ENCODE data around the gene MRPS2.
"Not testable (repeated sequence)": the region's sequence is repeated elsewhere in the genome, so short reads cannot be mapped to it uniquely, and the experiment has no call there.

The MRPS2 gene

DNA sequence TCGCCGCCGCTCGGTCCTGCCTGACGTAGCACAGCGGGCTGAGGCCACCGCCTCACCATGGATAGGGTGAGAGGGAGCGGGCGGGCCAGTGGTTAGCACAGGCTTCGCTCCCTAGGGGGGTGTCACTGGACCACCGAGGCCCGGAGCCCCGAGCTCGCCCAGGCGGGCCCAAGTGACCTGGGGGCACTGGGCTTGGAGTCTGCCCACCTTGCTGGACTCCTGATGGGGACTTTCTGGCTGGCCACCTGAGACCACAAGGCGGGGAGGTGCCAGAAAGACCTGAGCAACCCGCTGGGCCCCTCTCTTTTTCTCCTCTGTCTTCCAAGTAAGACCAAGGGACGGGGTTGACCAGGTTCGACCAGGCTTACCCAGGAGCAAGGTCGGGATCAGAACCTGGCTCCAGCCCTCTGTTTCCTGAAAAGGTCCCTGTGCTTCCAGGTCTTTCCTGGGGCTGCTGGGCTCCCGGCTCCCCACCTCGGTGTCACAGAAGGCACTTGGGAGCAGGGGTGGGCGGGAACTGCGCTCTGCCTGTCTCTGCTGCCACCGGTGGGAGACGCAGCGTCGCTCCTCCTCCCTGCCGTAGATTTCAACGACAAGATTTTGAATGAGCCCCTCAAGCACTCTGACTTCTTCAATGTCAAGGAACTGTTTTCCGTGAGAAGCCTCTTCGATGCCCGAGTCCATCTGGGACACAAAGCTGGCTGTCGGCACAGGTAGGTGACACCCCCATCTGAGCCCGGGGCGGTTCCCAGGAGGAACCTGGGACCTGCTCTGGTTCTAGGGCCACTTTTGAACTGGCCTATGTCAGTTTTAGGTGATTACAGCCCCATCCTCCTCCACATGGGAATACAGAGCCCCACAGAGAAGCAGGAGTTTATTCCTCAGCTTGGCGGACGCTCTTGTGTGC, 1.0 kb downstream of the MRPS2 start:
- no peak for DNase-seq

DNA sequence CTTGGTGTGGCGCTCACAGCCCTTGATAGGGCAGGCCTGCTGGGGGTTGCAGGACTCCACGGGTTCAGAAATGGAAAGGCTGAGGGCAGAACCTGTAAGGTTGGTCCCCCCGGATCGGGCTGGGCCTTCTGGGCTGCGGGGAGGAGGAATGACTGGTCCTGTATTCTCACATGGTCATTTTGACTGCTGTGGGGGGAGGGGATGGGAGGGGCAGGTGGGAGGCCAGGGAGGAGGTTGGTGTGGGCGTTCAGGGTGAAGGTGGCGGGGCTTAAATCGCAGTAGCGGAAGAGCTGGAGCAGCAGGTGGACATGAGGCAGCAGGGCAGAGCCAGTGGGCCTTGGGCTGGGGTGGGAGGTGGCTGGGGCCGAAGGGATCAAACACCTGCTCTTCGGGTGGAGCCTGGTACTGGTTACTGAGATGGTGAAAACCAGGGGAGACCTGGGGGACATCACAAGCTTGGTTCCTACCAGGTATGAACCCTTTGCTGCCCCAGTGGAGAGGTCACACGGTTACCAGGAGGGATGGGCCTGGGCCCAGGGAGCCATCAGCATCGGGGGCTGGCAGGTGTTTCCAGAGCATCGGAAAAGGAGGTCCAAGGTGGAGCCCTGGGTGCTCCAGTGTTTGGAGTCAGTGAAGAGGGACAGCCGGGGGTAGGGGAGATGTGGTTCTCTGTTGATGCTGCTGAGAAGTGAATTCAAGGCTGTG, 1.8 kb downstream of the MRPS2 start:
- DNase-seq: no peak

DNA sequence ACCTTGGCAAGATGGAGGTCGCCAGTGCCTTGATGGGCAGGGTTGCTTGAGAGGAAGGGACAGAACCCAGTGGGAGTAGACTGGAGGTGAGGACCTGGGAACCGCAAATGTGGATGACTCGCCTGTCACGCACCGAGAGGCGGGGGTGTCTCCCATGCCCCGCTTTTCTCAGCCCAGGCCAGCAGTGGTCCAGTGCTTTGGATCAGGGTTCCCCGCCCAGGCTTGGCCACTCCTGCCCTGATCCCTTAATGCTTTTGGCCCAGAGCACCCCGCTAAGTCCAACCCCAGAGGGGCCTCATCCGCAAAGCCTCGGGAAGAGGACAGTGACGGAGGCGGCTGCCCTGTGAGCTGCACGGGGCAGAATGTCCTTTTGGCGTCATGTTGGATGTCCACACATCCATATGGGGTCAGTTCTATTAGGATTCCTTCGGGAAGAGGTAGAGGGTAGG, 2.4 kb downstream of the MRPS2 start:
- DNase-seq: no peak

DNA sequence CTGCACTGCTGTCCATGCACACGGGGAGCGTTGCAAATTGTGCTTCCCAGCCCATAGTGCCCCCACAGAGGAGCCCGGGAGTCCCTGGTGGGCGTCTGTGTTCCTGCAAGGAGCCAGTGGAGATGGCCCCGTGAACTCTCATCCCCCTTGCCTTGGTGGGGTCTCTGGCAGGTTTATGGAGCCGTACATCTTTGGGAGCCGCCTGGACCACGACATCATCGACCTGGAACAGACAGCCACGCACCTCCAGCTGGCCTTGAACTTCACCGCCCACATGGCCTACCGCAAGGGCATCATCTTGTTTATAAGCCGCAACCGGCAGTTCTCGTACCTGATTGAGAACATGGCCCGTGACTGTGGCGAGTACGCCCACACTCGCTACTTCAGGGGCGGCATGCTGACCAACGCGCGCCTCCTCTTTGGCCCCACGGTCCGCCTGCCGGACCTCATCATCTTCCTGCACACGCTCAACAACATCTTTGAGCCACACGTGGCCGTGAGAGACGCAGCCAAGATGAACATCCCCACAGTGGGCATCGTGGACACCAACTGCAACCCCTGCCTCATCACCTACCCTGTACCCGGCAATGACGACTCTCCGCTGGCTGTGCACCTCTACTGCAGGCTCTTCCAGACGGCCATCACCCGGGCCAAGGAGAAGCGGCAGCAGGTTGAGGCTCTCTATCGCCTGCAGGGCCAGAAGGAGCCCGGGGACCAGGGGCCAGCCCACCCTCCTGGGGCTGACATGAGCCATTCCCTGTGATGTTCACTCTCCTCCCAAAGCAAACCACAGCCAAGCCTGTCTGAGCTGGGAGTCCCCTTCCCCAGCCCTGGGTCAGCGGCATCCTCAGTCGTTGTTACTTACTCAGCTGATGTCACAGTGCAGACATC, 3.1 kb downstream of the MRPS2 start:
- no peak for DNase-seq

DNA sequence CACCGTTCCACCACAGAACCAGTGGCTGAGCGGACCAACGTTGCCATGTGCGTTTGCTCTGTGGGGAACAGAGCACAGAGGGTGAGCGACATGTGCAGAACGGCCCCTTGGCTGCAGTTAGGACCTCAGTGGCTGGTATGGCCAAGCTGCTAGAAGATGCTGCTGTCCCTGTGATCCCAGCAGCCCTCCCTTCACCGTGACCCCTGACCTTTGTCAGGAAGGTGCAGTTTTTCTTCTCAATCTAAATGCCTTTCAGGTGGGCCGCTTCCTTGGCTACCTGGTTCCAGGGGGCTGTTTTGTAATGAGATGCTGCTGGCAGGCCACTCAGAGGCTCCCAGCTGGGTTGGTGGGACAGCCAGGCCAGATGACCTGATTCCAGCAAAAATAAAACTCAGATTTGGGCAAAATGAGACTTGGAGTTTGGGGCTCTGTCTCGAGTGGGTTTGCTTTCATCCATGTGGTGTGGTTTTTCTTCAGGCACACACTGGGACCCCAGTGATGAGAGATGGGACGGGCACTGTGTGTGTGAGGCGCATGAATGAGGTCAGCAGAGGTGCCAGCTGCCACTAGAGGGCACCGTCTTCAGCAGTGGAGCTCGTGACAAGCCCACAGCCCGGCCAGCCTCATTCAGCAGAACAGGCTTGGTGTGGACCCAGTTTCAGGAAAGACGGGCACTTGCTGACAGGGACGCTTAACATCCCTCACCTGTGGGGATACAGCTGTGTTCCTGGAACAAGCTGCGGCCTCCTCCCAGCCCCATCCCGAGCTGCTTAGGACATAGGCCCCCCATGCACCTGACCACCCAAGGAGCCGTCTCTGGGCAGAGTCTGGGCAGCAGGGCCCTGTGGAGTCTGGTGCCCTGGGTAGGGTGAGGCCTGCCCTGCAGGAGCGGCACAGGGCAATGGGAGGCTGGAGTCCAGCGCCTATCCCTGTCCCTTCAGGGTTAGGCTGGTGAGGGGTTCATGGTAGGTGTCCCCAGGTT, 4.1 kb downstream of the MRPS2 start:
- peak; percentile 54 for DNase-seq

DNA sequence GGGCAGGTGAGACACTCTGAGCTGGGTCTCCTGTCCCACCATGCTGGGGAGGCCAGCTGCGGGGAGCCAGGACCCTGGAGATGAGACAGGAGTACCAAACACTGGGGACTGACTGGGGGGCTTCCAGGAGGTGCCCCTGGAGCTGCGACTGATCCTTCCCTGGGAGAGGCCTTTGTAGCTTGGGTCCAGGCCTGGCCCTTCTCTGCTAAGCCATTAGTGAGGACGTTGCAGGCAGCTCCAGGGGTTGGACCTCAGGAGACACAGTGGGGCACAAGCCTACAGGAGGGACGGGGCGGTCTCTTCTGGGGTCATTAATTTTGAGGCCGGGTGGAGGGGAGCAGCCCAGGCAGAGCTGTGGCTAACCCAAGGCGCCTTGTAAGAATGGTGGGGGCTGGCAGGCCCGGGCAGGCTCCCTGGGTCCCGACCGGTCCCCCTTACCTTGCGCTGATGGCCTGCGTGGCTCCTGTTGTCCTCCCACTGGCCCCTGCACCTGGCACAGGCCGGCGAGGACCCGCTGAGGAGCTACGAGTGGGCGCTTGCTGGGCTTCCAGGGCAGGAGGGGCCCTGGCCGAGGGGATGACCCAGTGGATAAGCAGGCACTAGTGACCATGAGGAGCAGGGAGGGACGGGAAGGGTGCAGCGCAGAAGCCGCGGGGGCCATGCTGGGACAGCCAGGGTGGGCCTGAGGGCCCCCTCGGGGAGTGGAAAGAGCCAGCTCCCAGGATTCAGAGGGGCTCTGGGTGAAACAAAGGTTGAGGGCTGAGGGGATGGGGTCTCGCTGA, 5.1 kb downstream of the MRPS2 start:
- no peak for DNase-seq

DNA sequence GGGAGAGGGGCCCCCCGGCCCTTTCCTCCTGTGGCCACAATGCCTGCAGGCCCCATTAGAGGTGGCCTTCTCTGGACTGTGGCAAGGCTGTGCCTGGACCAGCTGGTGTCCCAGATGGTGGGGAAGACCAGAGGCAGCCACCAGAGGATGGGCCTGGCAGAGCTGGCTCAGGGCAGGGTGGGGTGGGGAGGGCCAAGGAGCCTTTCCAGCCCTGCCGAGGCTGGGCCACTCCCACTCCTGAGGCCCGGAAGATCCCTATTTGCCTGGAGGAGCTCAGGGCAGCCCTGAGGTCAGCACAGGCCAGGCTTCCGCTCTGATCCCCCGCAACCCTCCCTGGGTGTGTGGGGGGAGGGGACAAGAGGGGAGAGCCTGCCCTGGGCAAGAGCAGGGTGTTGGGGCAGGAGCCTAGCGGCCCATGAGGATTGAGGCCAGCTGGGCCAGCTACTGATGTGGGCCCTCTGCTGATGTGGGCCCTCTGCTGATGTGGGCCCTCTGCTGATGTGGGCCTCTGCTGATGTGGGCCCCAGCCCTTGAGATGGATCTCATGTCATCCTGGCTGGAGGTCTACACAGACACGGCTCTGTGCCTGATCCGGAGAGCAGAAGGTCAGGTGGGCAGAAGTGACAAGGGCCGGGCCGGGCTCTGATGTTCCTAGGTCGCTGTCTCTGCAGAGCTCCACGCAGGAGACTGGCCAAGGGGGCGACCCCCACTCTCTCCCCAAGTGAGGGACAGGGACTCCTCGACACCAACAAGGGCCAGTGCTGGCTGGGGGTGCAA, 6.0 kb downstream of the MRPS2 start:
- DNase-seq: no peak

DNA sequence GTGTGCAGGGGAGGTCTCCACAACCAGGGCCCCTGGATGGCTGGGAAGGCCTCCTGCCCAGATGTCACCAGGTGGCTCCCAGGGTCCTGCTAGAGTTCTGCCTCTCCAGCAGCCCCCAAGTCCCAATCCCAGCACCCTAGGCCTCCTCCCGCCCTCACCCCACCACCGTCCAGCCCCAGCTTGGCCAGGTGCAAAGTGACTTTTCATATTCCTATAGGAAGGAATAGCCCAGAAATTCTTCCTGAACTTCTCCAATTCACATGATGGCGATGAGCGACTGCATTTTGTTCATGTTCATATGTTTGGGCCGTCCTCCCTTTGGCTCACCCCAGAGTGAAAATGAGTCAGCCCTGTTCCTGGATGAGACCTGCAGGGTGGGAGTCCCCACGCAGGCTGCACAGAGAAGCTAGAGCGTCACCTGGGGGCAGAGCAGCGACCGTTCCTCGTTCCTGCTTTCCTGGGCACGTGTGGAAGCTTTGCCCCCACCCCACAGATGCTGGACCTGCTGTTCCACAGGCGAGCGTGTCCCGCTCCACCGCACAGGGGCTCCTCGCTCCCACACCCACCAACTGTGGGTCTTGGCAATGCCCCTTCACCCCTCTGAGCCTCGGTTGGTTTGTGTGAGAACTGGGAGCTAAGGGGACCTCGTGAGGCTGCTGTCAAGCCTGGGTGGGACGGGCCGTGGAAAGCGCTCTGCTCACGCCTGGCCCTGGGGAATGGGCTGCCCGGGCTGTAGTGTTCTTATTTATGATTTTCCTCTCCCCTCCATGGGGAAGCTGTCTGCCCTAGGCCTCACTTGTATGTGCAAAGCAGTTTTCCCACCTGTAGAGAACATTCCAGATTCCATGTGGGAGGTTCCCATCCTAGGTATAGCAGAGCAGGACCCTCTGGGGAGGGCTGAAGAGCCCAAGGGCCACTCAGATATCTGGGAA, 6.9 kb downstream of the MRPS2 start:
- DNase-seq: no peak

DNA sequence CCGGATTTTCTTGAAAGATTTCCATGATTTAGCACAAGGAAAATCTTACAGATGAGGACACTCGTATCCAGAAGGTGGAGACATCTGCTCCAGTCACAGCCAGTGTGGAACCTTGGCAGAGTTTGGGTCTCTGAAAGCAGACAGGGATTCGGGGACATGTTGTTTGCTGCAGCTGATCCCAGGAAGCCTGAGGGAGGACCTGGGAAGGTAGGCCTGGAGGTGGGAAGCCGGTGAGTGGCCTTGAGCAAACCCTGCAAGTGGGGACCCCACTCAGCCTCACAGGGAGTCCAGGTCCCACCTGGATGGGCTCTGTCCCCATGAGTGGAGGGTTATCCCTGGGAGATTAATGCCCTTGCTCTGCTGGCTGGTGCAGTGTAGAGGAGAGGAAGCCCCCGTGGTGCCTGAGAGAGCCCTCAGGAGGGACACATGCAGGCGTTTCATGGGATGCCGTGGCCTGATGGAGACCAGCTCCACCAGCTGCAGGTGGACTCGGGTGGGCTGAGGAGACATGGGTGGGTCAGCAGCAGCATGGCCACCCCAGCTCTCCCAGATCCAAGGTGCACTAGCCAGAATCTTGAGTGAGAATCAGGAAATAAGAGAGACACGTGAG, 7.8 kb downstream of the MRPS2 start:
- no peak for DNase-seq

DNA sequence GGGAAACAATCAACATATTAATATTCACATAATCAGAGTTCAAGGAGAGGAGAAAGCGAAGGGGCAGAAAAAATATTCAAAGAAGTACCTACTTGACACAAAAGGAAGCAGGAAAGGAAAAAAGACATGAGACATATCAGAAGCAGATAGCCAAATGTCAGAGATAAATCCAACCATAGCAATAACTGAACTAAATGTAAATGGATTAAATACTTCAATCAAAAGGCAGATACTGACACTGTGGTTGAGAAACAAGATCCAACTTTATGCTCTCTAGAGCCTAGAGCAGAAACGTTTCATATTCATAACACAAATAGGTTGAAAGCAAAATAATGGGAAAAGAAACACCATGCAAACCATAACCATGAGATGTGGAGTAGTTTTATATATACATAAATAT, 9.0 kb downstream of the MRPS2 start:
- DNase-seq: no peak

DNA sequence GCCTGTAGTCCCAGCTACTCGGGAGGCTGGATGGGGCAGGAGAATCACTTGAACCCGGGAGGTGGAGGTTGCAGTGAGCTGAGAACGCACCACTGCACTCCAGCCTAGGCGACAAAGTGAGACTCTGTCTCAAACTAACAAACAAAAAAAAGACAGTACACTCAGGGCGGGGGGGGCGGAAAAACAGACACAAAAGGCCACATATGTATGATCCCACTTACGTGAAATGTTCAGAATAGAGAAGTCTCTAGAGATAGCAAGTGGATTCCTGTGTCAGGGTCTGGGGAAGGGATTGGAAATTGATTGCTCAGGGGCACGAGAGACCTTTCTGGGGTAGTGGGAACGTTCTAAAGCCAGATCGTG, 11.7 kb downstream of the MRPS2 start:
- no peak for DNase-seq

DNA sequence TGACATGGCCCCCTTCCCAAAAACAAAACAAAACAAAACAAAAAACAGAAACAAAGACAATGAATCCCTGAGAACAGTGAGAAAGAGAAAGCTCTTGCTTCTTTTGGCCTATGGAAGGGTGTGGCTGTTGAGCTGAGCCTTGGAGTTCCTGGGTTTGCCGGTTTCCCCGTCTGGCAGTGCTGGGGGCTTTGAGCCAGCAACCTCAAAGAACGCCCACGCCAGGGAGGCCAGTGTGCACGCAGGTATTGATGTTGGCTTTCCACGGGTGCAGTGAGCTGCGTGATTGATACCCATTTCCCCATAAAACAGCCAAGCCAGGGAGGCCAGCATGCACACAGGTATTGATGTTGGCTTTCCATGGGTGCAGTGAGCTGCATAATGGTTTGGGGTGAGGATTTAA, 12.4 kb downstream of the MRPS2 start:
- DNase-seq: no peak

DNA sequence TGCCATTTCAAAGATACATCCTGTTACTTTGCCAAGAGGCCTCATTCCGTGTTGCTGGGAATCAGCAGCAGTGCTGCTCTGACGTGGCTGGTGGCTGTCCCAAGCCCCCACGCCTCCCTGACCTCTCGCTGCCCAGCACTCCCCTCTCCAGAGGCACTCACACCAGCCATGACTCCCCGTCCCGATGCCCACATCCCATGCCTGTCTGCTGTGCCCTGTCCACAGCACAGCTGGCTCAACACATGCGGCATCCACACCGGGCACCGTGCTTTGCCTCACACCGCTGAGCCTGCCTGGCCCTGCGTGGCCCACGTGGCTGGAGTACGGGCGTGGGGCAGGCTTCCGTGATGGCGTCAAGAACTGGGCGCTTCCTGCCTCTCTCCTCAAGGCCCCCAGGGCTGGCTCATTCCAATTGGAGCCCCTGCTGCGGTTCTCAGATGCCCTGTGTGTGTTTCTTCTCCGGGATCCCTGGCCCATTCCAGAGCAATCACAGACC, 12.9 kb downstream of the MRPS2 start:
- no peak for DNase-seq

DNA sequence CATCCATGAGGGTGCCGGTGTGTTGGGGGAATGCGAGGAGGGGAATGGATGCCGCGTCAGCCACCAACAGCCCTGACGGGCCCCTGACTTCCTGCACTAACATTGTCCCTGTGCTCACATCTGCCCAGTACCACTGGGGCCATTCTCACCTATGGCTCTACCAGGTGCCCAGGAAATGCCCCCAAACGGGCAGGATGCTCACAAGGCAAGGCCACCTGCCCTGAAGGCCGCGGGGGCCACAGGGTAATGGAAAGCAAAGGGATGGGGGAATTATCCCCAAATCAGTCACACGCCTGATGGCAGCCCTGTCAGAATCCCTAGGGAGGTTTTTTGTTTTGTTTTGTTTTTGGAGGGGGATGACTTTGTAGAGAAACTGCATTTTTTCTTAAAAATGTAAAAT, 13.4 kb downstream of the MRPS2 start:
- DNase-seq: not testable (repeated sequence)

DNA sequence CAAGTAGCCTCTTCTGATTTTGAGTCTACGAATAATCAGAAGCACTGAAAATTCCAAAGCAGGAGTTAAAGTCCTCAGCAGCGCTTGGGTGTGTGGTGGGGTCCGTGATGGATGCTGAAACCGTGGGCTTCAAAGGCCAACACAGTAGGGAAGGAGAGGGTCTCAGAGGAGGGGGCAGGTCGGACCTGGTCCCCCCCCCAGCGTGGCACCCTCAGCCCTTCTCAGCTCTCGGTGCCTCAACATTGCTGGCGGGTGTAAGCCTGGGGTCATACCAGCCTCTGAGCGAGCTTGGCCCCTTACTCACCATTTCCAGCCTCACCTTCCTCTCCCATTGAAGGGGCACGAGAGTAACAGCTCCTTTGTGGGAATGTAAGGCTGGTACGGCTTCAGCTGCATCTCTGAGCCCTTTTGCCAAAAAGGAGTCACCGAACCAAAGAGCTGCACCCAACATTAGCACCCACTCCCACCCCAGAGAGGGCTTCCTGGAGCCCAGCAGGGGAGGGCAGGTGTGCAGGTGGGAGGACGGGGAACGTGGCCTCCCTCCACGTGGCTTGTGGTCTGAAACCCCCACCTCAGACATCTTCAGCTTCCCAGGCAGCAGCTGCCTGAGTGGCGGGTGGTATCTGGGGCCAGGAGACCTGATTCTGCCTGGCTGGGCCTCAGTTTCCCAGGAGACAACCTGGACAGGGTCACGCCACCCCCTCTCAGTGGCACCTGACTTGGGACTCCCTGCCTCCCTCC, 14.0 kb downstream of the MRPS2 start:
- DNase-seq: no peak

DNA sequence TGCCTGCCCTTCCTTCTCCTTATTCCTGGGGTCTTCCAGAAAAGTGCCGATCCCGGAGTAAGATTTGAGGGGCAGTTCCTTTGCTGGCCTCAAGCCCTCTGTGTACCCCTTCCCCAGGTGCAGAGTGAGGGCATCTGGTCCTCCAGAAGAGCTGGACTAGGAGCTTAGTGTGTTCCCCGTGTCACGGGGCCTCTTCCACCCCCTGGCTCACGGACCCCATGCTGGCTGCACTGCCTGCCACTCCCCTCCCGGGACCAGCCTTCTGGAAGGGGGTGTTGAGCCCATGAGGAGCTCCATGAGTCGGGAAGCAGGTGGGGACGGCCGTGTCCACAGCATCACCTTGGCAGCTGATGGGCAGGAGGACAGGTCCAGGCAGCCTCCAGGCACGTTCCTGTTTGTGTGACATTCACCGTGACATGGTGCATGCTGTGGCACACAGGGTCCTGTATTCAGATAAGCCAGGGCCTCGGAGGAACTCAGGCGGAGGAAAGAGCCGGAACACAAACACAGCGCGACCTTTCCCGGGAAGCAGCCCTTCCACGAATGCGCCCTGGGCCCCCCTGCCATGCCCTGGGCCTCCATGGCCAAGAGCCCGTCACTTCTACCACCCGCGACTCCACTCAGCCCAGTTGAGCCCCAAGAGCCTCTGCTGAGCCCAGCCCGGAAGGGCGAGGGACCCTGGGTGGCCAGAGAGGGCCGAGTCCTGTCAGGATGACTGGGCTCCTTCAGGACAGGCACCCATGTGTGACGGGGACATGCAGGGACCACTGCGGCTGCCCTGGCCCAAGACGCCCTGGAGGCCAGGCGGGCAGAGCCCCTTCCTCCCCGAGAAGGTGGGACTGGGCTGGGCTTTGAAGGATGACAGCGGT, 14.8 kb downstream of the MRPS2 start:
- DNase-seq: no peak
